COLO668 (cell line): ENCODE results near the gene SNX9.
"Not testable (repeated sequence)": the region's sequence is repeated elsewhere in the genome, so short reads cannot be mapped to it uniquely, and the experiment has no call there.

Experiments
- DNase-seq: peaks from one replicate; lab custom pipeline; 2025; ENCODE audit not compliant: unreplicated experiment; lab: John Stamatoyannopoulos, UW

SNX9 gene

GRCh38 chr6:157853902-157854502 is 31.0 kb downstream of the SNX9 start:
- DNase-seq: no peak

DNA sequence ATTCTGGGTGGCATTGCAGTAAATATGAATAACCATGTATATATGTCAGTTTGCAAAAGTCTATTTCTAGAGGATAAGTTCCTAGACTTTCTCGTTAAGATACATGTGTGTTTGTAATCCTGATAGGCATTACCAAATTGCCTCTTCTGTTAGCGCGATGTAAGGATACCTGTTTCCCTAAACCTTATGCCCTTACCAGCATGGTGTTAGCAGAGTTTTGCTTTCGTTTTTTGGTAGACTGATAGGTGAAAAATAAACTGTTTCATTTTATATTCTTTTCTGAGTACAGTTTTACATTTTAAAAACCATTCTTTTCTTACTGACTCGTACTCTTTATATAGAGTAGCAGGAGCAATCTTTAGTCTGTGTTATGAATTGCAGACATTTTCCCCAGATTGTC is 32.3 kb downstream of the SNX9 start:
- DNase-seq: no peak

DNA sequence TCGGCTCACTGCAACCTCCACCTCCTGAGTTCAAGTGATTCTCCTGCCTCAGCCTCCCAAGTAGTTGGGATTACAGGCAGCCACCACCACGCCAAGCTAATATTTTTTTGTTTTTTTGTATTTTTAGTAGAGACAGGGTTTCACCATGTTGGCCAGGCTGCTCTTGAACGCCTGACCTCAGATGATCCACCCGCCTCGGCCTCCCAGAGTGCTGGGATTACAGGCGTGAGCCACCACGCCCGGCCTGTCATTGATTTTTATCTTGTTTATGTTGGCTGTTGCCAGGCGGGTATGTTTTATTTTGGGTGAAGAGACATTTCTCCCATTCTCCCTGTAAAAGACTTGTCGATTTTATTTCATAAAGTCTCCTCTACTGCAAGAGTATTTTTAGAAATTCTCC is 32.8 kb downstream of the SNX9 start:
- DNase-seq: not testable (repeated sequence)

GRCh38 chr6:157858664-157859063 is 35.6 kb downstream of the SNX9 start:
- DNase-seq: not testable (repeated sequence)

GRCh38 chr6:157859775-157860504 is 36.9 kb downstream of the SNX9 start:
- no peak for DNase-seq

DNA sequence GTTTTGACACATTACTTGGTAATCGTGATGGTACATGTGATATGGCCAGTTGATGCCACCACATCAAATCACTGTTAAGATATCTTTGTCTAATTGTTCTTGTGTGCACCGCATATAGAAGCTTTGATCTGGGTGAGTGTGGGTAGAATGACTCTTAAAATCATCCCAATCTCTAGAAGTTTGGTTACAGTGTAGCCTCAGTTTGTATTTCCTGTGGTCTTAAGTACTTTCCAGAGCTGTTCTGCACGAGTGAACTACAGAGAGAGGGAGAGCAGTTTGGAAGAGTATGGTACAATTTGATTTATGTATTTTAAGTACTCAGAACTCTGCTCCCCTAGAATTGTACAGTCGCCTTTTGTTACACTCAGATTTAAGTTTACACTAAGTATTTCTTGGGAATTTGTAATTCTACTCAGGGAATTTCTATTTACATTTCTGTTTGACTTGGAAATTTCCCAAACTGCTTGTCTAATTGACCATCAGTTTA is 37.5 kb downstream of the SNX9 start:
- DNase-seq: no peak

GRCh38 chr6:157861184-157861583 is 38.1 kb downstream of the SNX9 start:
- no peak for DNase-seq

DNA sequence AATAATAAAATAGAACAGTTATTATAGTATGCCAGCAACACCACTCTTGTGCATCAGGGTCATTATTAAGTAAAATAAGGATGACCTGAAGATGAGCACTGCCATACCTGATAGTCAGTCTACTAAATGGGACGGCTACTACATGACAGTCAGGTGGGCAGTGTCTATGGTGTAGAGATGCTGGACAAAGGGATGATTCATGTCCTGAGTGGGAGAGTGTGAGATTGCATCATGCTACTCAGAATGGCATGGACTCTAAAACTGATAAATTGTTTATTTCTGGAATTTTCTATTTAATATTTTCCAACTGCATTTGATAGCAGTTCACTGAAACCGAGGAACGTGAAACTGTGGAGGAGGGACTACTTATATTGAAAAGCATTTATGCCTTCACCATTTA is 38.8 kb downstream of the SNX9 start:
- DNase-seq: no peak

DNA sequence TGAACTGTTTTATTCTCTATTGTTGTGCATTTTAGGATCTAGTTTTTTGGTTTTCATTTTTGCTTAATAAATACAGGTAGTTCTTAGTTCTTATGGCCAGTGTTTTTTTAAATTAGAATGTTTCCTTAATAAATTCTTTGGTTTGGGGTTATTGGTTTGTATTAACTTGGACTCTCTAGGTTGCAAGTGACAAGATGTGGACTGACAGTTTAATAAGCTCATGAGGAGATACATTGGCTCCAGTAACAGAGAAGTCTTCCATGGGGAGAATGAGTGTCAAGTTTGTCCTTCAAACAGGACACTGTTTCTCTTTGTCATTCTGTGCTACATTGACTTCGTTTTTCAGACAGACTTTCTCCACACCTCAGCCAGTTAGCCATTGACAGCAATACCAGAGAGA is 39.7 kb downstream of the SNX9 start:
- DNase-seq: no peak

DNA sequence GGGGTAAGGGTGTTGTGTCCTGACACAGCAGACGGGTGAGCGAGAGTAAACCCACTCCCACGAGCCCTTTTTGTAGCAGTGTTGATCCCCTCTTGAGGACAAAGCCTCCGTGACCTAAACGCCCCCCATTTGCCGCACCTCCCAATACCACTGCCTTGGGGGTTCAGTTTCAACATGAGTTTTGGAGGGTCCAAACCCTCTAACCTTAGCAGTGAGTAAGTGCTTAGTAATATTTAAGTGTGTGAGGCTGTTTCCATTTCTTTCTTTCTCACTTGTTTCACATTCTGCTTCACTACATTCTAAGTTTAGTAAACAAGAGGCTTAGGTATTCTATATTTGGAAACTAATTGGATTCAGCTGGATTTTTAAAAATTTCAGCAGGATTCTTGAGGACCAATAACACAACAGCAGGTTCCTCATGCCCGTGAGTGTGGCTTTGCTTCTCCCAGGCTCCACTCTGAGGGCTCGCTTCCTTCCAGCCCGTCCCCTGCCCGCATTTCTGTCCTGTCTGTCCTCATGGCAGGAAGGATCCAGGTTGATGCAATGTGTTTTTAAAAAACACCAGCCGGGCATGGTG is 41.2 kb downstream of the SNX9 start:
- no peak for DNase-seq

DNA sequence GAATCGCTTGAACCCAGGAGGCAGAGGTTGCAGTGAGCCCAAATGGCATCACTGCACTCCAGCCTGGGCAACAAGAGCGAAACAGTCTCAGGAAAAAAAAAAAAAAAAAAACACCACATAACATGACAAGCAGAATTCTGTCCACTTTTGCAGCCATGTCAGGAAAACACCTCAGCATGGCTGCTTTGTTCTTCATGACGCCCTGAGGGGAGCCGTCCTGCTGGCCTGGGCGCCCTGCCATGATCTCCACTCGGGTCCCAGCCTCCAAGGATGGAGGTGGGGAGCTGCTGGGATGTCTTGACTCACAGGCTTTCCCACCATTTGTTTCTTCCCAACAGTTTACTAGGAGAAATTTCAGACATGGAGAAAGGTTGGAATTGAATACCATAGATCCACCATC is 42.2 kb downstream of the SNX9 start:
- DNase-seq: no peak

DNA sequence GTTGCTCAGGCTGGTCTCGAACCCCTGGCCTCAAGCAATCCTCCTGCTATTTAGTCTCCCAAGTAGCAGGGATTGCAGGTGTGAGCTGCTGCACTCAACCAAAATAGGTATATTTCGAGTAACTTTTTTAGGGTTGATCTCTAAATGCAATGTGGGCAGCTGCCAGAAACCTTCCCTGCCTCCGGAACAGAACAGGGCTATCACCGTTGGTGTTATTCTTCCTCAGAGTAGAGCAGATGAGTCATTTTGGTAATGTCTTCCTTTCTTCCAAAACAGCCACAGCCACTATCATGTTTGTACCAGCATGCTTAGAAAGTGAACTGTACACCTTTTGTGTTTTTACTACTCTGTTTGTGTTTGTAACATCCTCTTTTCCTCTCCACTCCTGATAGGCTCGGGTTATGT is 44.1 kb downstream of the SNX9 start:
- DNase-seq: no peak

DNA sequence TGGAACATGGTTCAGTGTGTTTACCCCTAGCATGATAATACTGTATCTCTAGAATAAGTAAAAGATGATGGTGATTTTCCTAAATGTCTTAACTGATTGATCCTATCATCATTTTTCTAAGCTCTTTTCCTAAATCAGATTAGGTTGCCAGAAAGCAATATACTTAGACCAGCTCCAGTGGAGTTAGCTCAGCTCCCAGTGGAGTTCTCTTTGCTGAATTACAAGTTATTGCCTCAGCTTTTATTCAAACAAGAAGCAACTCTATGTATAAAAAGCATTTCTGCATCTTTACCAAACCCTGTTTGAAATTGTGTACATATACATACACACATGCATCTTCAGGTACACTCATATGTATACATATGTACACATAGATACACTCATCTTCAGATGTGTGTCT is 44.9 kb downstream of the SNX9 start:
- no peak for DNase-seq

- no peak for DNase-seq
These were observed 45.8 kb downstream of the SNX9 start for GRCh38 chr6:157868835-157869234.

DNA sequence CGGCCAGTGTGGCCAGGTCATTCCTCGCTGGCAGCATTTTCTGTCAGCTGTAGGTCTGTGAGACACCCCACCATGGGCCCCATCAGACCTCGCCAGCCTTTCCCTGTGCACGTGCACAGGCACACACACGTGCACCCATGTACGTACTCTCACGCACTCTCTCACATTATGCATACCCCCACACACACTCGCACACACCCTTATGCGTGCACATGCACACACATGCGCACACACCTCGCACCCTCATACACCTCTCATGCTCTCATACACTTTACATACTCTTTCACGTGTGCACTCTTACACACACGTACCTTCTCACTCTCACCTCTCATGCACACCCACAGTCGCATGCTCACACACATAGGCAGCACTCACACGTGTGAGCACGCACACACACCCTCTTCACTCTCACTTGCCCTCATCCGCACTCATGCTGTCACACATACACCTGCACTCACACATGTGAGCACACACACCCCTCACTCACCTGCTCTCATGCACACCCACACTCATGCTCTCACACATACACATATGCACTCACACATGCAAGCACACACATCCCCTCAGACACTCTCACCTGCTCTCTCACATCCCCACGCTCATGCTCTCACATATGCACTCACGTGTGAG is 46.7 kb downstream of the SNX9 start:
- no peak for DNase-seq

DNA sequence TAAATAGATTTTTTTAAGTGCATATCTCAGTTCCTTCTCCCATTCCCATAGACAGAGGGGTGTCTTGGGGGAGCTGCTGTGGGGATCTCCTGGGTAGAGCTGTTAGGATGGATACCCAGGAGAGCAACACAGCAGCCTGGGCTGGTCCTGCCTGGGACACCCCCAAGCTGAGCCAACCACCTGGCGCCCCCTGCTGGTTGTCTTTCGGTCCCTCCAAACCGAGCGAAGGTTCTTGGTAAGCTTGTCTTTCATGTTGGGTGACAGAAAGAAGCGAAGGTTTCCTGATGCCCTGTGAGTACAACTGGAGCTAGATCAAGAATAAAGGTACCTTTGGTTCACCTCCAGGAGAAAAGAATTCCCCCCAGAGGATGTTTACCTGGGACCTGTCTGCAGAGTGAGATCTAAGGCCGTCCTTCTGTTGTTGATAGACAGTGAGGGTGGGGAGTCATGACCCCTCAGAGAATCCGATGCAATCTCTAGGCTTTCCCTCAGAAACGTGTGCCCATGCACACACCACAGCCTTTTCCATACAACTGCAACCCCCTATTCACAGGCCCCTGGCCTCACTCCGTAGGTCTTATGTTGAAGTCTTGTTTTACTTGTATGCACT is 50.8 kb downstream of the SNX9 start:
- DNase-seq: peak; percentile 68

- no peak for DNase-seq
These were observed 54.1 kb downstream of the SNX9 start for GRCh38 chr6:157877149-157877548.

DNA sequence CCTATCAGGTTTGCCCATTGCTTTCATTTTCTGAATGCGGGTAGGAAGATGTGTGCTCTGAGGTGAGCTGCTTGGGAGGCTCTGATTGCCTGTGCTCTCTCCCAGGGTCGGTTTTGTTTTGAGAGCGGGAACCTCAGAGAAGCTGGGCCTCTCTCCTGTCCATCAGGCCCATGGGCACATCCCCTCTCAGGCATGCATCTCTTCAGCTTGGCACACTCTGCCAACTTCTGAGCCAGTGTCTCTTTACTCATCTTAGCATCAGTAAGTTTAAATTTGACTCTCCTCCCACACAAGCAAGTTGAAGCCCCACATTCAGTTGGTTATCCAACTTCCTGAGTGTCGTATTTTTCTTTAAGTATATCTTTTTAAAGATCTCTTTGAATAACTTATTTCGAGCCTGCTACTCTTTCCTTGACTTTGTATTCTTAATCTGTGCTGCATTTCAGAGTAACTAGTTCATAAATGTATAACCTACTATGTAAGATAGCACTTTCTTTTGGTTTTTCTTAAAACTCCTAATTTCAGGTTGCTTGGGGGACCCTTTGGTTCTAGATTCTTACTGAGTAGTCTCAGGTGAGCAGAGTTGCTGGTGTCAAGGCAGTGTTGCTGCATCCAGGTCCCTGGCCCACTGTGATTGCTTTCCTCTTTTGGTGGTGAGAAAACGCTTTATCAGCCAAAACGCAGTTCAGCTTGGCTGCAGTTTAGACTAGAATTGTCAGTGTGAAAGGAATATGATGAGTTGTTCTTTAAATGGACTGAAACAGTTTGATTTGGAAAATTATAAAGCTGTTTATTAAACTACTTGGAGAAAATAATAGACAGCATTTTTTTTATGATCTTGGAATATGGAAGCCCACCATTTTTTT is 54.8 kb downstream of the SNX9 start:
- no peak for DNase-seq

DNA sequence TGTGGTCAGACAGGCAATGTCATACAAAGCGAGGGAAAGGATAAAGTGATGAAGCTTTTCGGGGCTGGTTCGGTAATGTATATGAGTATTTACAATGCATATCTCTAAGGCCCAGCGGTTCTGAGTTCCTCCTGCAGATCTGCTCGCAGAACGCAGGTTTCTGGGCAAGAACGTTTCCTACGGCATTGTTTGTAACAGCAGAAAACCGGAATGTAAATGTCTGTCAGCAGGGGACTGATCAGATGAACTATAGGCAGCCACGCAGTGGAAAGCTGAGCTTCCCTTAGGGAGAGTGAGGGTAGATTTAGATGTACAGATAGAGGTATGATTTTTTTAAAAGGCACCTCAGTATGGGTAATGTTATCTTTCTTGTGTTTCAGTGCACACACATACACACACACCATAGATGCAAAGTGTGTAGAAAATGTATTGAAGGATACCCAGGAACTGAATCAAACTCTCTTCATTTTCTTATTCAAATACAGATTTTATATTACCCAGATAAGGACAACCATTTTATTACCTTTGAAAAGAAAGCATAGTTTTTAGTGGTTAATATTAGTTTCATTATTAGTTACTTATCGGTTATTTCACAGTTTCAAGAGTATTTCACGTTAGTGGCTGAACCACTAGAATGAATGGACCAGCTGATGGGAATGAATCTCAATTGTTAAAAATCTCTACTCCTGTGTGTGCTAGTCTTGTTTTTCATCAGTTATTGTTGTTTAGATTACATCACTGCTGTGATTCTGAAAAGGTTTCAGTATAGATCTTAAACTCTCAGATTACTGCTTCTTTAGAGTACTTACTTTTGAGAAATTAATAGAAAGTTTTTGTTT is 56.2 kb downstream of the SNX9 start:
- no peak for DNase-seq

GRCh38 chr6:157879873-157880254 is 56.8 kb downstream of the SNX9 start:
- no peak for DNase-seq
